Measurements from ENCODE around the gene PDE9A. TPM values are rescaled to one million over a fixed set of nuclear protein-coding genes. Genes with fewer than 3 reads are reported as not detected.

PDE9A gene
- total RNA-seq, 4 donors from 2014 or later: 10.6 to 83.2 (median 28.5) TPM

DNA sequence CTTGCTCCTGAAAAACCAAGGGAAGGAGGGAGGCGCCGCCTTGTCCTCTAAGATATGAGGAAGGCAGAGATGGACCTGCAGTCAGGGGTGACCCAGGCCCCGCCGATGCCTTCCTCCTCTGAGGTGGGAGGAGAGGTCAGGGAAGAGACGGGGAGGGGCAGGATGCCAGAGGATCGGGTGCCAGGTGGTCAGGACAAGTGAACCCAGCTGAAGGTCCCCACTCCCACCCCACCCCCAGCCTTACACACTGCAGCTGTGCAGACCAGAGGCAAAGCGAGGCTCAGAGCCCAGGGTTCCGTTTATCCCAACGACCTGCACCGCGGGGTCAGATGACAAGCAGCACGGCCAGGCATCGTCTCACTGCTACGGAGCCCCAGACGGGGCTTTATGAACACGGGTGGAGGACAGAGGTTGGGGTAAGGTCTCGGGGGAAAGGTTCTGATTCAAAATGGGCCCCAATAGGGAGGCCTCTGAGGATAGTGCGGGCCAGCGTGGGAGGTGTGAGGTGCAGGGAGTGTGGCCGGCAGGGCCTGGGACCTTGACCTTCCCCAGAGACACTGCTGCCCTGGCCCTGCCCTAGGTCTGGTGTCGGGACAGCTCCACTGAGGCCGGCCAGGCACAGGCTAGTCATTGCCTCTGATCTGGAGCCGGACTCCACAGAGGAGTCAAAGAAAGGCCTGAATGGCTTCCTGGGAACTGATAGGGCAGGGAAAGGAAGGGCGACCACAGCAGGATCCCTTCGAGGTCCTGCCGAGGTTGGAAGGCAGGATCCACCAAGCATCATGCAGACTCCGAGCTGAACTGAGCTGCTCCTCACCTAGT, 113.5 kb downstream of the PDE9A start:
- TF ChIP-seq POLR2A (IDR thresholded peaks at IDR 0.05) (no peak), EP300 (IDR thresholded peaks at IDR 0.05) (no peak), CTCF (IDR thresholded peaks at IDR 0.05) (no peak), POLR2AphosphoS5 (IDR thresholded peaks at IDR 0.05) (no peak)
- no peak overlapping the region for H3K27ac ChIP-seq
- H3K27me3 ChIP-seq: no peaks in the 10 kb centered on the region
- H3K9me3 ChIP-seq: no peaks in the 10 kb centered on the region
- no peak overlapping the region for H3K4me3 ChIP-seq
- no peaks in the 10 kb centered on the region for H3K4me1 ChIP-seq
- peaks cover 0 to 98% of the 10 kb centered on the region in 2 donors for H3K36me3 ChIP-seq
- WGBS, 2 donors (ENCODE audit: low coverage in 1 of 2): 87 to 100% methylated on average over 2 to 3 of the region's 27 CpGs
- ATAC-seq: no peak

GRCh38 chr21:42767561-42767835, 114.1 kb downstream of the PDE9A start:
- Histone ChIP-seq H3K27me3 (no peaks in the 10 kb centered on the region), H3K4me1 (no peaks in the 10 kb centered on the region), H3K4me3 (no peak overlapping the region), H3K27ac (no peak overlapping the region), H3K9me3 (no peaks in the 10 kb centered on the region), H3K36me3 (peaks cover 0 to 98% of the 10 kb centered on the region in 2 donors)
- WGBS, 2 donors (ENCODE audit: low coverage in 1 of 2): no CpG with 5 or more reads among the region's 8 CpGs
- TF ChIP-seq CTCF (IDR thresholded peaks at IDR 0.05): no peak
- TF ChIP-seq POLR2A (IDR thresholded peaks at IDR 0.05): no peak
- TF ChIP-seq EP300 (IDR thresholded peaks at IDR 0.05): no peak
- no peak for TF ChIP-seq POLR2AphosphoS5 (IDR thresholded peaks at IDR 0.05)
- ATAC-seq: no peak

GRCh38 chr21:42768324-42769121, 115.1 kb downstream of the PDE9A start:
- no peaks in the 10 kb centered on the region for H3K4me1 ChIP-seq
- H3K27me3 ChIP-seq: no peaks in the 10 kb centered on the region
- no peak overlapping the region for H3K27ac ChIP-seq
- H3K4me3 ChIP-seq: no peak overlapping the region
- ATAC-seq: no peak
- H3K9me3 ChIP-seq: no peaks in the 10 kb centered on the region
- TF ChIP-seq CTCF (IDR thresholded peaks at IDR 0.05) (no peak), POLR2A (IDR thresholded peaks at IDR 0.05) (no peak), POLR2AphosphoS5 (IDR thresholded peaks at IDR 0.05) (no peak), EP300 (IDR thresholded peaks at IDR 0.05) (no peak)
- H3K36me3 ChIP-seq: peaks cover 0 to 98% of the 10 kb centered on the region in 2 donors
- 76 to 94% methylated on average over 5 to 14 of the region's 21 CpGs for WGBS, 2 donors (ENCODE audit: low coverage in 1 of 2)

- 87% methylated on average over 3 of the region's 9 CpGs; no CpG with 5 or more reads in 1 of the 2 donors for WGBS, 2 donors (ENCODE audit: low coverage in 1 of 2)
- no peaks in the 10 kb centered on the region for H3K27me3 ChIP-seq
- H3K4me1 ChIP-seq: no peaks in the 10 kb centered on the region
- H3K9me3 ChIP-seq: no peaks in the 10 kb centered on the region
- ATAC-seq: no peak
- H3K27ac ChIP-seq: no peak overlapping the region
- no peak overlapping the region for H3K4me3 ChIP-seq
- TF ChIP-seq CTCF (IDR thresholded peaks at IDR 0.05): no peak
- no peak for TF ChIP-seq POLR2AphosphoS5 (IDR thresholded peaks at IDR 0.05)
- no peak for TF ChIP-seq EP300 (IDR thresholded peaks at IDR 0.05)
- TF ChIP-seq POLR2A (IDR thresholded peaks at IDR 0.05): no peak
- H3K36me3 ChIP-seq: peaks cover 0 to 98% of the 10 kb centered on the region in 2 donors
Observed at GRCh38 chr21:42769183-42769819, 115.9 kb downstream of the PDE9A start.
